ENCODE data around the gene FATE1.

Gene FATE1

GRCh38 chrX:151704041-151704663, 11.7 kb upstream of the FATE1 start:
- no peak for DNase-seq

GRCh38 chrX:151708821-151709220, 7.0 kb upstream of the FATE1 start:
- DNase-seq, result no peak

DNA sequence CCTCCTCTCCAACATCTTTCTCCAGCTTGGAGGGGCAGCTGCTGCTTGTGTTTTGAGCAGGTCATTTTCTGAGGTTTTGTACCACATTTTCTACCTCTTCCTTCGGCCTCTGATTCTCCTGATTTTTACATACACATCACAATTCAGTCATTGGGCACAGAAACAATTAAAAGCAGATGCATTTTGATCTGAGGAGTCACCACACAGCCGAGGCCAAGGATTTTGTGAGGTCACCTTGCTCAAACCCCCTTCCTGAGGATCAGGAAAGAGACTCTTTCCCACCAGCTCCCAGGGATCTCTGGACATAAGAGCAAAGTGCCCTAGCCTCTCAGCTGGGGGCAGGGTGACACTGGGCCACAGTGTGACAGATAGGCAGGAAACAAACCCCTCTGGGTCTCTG, 5.4 kb upstream of the FATE1 start:
- no peak for DNase-seq

DNA sequence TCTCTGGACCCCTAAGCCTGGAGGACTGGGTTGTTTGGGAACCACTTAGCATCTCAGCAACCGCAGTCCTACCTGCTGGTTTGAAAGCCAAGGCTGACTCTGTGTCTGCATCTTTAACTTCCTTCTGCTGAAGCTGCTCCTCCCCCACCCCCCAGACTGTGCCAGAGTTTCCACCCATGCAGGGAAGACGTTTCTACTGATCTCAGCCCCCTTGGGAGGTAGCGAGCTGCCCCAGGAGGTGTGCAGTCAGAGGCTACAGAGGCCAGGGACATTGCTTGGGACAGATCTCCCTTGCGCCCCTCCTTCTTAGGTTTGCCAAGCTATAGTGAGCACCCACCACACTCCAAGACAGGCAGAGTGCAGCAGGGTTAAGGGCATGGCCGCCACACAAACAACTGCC, 4.7 kb upstream of the FATE1 start:
- DNase-seq, result no peak

GRCh38 chrX:151711787-151712186, 4.0 kb upstream of the FATE1 start:
- DNase-seq, result no peak

- DNase-seq, result no peak
Measured at GRCh38 chrX:151712253-151712652, 3.6 kb upstream of the FATE1 start.

DNA sequence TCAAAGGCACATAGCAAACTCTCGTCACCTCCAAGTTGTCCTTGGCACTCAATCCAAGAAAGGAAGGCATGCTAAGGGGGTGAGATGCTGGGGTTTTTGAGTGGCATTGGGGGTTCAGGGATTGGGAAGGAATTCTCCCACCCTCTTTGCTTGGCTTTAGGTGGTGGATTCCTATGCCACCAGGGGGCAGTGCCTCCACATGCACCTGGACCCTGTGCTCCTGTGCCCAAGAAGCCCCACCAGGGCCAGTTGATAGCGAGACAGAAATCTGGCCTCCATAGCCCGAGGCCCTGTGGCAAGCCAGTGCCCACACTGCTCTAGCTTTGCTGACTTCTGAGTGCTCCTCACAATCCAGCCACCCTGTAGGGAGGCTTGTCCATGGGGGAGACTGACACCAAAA, 2.0 kb upstream of the FATE1 start:
- no peak for DNase-seq

- DNase-seq, result no peak
Measured at GRCh38 chrX:151714362-151714761, 1.5 kb upstream of the FATE1 start.

- DNase-seq, result no peak
Measured at GRCh38 chrX:151722241-151722846, 6.5 kb downstream of the FATE1 start.

GRCh38 chrX:151723156-151723760, 7.4 kb downstream of the FATE1 start:
- no peak for DNase-seq

GRCh38 chrX:151724563-151725337, 8.9 kb downstream of the FATE1 start:
- DNase-seq, result no peak

DNA sequence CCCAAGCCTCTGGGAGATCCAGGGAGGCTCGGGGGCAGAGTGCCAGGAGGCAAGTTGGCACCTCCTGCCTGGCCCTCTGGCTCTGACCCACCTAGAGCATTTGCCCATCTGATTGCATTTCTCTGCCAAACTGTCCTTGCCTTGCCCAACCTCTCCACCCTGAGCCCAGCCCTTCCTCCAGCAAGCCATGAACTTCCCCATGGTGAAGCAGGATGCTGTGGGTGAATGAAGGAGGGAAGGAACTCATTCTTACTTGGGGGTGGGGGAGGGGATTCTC, 9.4 kb downstream of the FATE1 start:
- no peak for DNase-seq

DNA sequence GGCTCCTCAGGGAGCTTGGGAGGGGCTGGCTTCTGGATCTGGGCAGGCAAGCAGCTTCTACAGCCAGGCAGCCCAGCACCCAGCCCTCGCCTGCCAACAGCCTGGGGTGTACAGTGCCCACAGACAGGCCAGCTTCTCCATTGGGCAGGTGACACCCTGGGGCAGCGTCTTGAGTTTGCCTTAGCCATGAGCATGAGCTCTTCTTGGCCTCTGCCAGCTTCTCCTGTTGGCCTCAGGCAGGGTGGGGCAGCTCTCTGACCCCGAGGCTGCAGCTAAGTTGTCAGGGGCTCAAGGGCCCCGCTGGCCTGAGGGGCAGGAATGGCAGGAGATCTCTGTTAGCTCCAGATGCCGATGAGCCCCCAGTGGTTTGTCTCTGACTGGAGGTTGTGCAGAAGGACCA, 10.9 kb downstream of the FATE1 start:
- DNase-seq, result no peak

DNA sequence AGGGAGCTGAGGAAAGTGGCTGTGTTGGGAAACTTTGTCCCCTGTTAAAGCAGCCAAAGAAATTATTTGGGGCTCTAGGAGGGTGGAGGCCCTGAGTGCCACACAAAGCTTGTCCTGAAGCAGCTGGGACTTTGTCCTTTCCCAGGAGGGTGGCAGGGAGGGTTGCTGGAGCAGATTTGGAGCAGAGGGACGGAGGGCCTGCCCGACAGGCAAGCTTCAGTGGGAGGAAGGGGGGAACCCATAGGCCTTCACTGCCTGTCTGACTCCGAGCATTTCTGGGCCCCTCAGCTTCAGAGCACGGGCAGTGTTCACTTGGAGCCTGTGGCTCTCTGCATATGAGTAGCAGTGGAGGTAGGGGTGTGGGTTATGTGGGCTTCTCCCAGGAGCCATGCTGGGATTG, 11.5 kb downstream of the FATE1 start:
- no peak for DNase-seq

GRCh38 chrX:151729056-151729725, 13.4 kb downstream of the FATE1 start:
- DNase-seq, result no peak

GRCh38 chrX:151734446-151734845, 18.6 kb downstream of the FATE1 start, which contains the start of gene CNGA2:
CNGA2 (plus strand) TSS chrX:151734746; CDS start chrX:151738484, 3,738 bp downstream.
- DNase-seq, result no peak

GRCh38 chrX:151735219-151735618, 19.4 kb downstream of the FATE1 start:
- no peak for DNase-seq

GRCh38 chrX:151736685-151737084, 20.9 kb downstream of the FATE1 start:
- DNase-seq, result no peak

- no peak for DNase-seq
Measured at GRCh38 chrX:151737494-151737893, 21.7 kb downstream of the FATE1 start.

DNA sequence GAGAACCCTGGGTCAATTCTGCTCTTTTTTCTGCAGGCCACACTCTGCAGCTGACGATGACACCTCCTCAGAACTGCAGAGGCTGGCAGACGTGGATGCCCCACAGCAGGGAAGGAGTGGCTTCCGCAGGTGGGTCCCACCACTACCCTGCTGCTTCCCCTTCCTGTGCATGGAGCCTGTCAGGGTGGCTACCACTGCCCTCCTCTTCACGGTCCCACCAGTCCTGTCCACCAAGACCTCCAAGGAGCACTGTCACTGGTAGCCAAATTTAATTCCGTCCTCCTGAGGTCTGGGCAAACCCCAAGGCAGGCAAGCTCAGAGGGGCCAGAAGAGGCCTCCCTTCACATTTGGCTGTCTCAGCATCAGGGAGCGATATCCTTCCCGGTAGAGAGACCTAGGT, 22.9 kb downstream of the FATE1 start:
- no peak for DNase-seq

- DNase-seq, result no peak
Measured at GRCh38 chrX:151741606-151742005, 25.8 kb downstream of the FATE1 start.

- no peak for DNase-seq
Measured at GRCh38 chrX:151742311-151742710, 26.5 kb downstream of the FATE1 start.

- no peak for DNase-seq
Measured at GRCh38 chrX:151743651-151744470, 28.0 kb downstream of the FATE1 start.
